Measurements from ENCODE around the gene SNX12.

- TF ChIP-seq EZH2 (IDR thresholded peaks at IDR 0.05; ENCODE audit: low read length, unreplicated experiment) (no peak), CTCF (conservative IDR thresholded peaks at IDR 0.05; ENCODE audit: low read depth, low read length) (no peak), EZH2phosphoT487 (IDR thresholded peaks at IDR 0.05; ENCODE audit: borderline replicate concordance, low read length) (no peak)
Measured at GRCh38 chrX:71095981-71096759, 28.0 kb upstream of the SNX12 start.

Measured in PC-3 (cell line).